ENCODE data around the gene EVC2. TPM values are rescaled to one million over a fixed set of nuclear protein-coding genes. Genes with fewer than 3 reads are reported as not detected.

Gene EVC2
- total and polyA plus RNA-seq, 4 donors: 1.7 to 6.6 (median 2.3) TPM

GRCh38 chr4:5568336-5568735, 140.0 kb downstream of the EVC2 start:
- DNase-seq (ENCODE audit: low read depth in 4 of 6, low spot score in 6 of 6): no peak
- H3K27me3 ChIP-seq (ENCODE audit: control insufficient read depth, insufficient read depth, low read length): no peaks in the 10 kb centered on the region
- H3K36me3 ChIP-seq (ENCODE audit: control insufficient read depth, insufficient read depth, low read length): peaks cover 10% of the 10 kb centered on the region
- no peak overlapping the region for H3K27ac ChIP-seq (ENCODE audit: low read depth, low read length)
- H3K4me3 ChIP-seq (ENCODE audit: low read depth, low read length): no peak overlapping the region
- no peaks in the 10 kb centered on the region for H3K9me3 ChIP-seq (ENCODE audit: control insufficient read depth, insufficient read depth, low read length)
- WGBS (ENCODE audit: insufficient coverage): 93% methylated on average over 18 of the region's 20 CpGs
- H3K4me1 ChIP-seq (ENCODE audit: control insufficient read depth, insufficient read depth, low read length): no peaks in the 10 kb centered on the region

GRCh38 chr4:5566991-5567390, 141.4 kb downstream of the EVC2 start:
- Histone ChIP-seq H3K27me3 (ENCODE audit: control insufficient read depth, insufficient read depth, low read length) (no peaks in the 10 kb centered on the region), H3K9me3 (ENCODE audit: control insufficient read depth, insufficient read depth, low read length) (no peaks in the 10 kb centered on the region), H3K36me3 (ENCODE audit: control insufficient read depth, insufficient read depth, low read length) (peaks cover 10% of the 10 kb centered on the region), H3K4me3 (ENCODE audit: low read depth, low read length) (no peak overlapping the region), H3K4me1 (ENCODE audit: control insufficient read depth, insufficient read depth, low read length) (no peaks in the 10 kb centered on the region), H3K27ac (ENCODE audit: low read depth, low read length) (no peak overlapping the region)
- 78% methylated on average over 7 of the region's 7 CpGs for WGBS (ENCODE audit: insufficient coverage)
- DNase-seq (ENCODE audit: low read depth in 4 of 6, low spot score in 6 of 6): no peak

DNA sequence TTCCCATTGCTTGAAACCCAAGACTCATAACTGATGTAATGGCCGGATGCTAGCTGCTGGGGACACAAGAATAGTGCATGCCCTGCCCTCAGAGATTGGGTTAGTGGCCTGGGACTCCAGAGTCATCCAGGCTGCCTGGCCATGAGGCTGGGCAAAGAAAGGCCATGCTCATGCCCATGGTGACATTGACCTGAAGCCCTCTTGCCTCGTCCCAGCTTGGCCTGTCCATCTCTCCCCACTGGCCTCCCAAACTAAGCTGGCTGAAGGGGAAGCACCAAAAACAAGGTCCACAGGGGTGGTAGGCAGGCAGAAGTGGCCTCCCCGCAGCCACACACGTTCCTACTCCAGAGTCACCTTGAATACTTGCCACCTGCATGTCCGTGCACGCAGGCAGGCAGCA, 141.8 kb downstream of the EVC2 start:
- peaks cover 10% of the 10 kb centered on the region for H3K36me3 ChIP-seq (ENCODE audit: control insufficient read depth, insufficient read depth, low read length)
- no peaks in the 10 kb centered on the region for H3K9me3 ChIP-seq (ENCODE audit: control insufficient read depth, insufficient read depth, low read length)
- H3K27me3 ChIP-seq (ENCODE audit: control insufficient read depth, insufficient read depth, low read length): no peaks in the 10 kb centered on the region
- 100% methylated on average over 2 of the region's 6 CpGs for whole genome bisulfite sequencing (ENCODE audit: insufficient coverage)
- no peak for DNase-seq (ENCODE audit: low read depth in 4 of 6, low spot score in 6 of 6)
- no peak overlapping the region for H3K27ac ChIP-seq (ENCODE audit: low read depth, low read length)
- no peaks in the 10 kb centered on the region for H3K4me1 ChIP-seq (ENCODE audit: control insufficient read depth, insufficient read depth, low read length)
- no peak overlapping the region for H3K4me3 ChIP-seq (ENCODE audit: low read depth, low read length)

DNA sequence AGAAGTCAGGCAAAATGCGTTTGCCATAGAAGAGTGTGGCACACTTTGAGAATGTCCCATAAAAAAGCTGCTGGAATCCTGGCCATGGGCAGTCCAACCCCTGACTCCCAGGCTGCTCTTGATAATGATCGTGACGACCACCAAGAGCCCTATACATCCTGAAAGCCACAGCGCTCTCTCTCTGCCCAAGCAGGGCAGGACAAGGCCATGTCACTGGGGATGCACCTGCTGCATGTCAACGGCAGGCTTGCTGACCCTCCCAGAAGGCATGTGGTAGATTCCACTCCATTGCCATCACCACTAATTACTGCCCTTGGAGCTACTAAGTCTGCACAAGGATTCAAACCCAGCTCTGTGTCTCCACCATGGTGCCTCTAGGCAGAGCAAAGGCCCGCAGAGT, 144.5 kb downstream of the EVC2 start:
- Histone ChIP-seq H3K4me1 (ENCODE audit: control insufficient read depth, insufficient read depth, low read length) (no peaks in the 10 kb centered on the region), H3K27me3 (ENCODE audit: control insufficient read depth, insufficient read depth, low read length) (no peaks in the 10 kb centered on the region), H3K36me3 (ENCODE audit: control insufficient read depth, insufficient read depth, low read length) (peaks cover 10% of the 10 kb centered on the region), H3K4me3 (ENCODE audit: low read depth, low read length) (no peak overlapping the region), H3K9me3 (ENCODE audit: control insufficient read depth, insufficient read depth, low read length) (no peaks in the 10 kb centered on the region), H3K27ac (ENCODE audit: low read depth, low read length) (no peak overlapping the region)
- 97% methylated on average over 5 of the region's 6 CpGs for WGBS (ENCODE audit: insufficient coverage)
- DNase-seq (ENCODE audit: low read depth in 4 of 6, low spot score in 6 of 6): no peak

DNA sequence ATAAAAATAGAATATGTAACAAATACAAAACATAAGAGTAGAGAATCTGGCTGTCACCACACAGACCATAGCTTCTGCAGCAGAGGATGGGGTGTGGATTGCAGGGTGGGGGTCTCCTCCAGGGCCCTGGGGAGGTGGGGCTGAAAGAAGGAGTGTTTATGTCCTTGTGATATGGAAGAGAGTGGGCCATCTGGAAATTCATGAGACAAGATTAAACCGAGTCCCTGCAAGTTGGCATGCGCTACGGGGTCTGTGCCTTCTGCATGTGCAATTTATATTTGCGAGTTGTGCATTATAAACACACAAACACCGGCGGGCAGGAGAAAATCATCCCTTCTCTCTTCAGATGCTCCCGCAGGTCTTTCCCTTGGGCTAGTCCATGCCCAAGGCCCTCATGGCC, 145.9 kb downstream of the EVC2 start:
- Histone ChIP-seq H3K27me3 (ENCODE audit: control insufficient read depth, insufficient read depth, low read length) (no peaks in the 10 kb centered on the region), H3K27ac (ENCODE audit: low read depth, low read length) (no peak overlapping the region), H3K4me1 (ENCODE audit: control insufficient read depth, insufficient read depth, low read length) (no peaks in the 10 kb centered on the region), H3K4me3 (ENCODE audit: low read depth, low read length) (no peak overlapping the region), H3K9me3 (ENCODE audit: control insufficient read depth, insufficient read depth, low read length) (no peaks in the 10 kb centered on the region), H3K36me3 (ENCODE audit: control insufficient read depth, insufficient read depth, low read length) (peaks cover 6% of the 10 kb centered on the region)
- peak in 1 of 6 donors; percentile 67 for DNase-seq (ENCODE audit: low read depth in 4 of 6, low spot score in 6 of 6)
- 89% methylated on average over 7 of the region's 7 CpGs for WGBS (ENCODE audit: insufficient coverage)

DNA sequence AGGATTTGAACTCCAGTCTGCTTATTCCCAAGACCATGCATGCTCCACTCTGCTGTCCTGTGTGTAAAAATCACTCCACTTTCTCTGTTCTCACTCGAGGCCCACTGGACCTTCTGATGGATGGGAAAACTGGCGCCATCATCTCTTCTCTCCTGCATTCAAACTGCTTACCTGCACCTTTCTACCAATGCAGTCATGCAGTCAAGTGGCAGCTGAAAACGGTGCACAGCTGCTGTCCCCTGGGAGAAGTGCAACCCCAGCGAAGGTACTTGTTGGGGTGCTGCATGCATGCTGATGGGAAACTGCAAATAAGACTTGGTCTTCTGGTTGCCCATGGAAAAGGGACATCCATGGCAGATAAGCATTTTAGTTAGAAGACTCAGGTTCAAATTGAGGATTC, 147.1 kb downstream of the EVC2 start:
- 89% methylated on average over 3 of the region's 4 CpGs for WGBS (ENCODE audit: insufficient coverage)

GRCh38 chr4:5558502-5558901, 149.9 kb downstream of the EVC2 start:
- Histone ChIP-seq H3K4me1 (ENCODE audit: control insufficient read depth, insufficient read depth, low read length) (no peaks in the 10 kb centered on the region), H3K9me3 (ENCODE audit: control insufficient read depth, insufficient read depth, low read length) (no peaks in the 10 kb centered on the region), H3K27ac (ENCODE audit: low read depth, low read length) (no peak overlapping the region), H3K27me3 (ENCODE audit: control insufficient read depth, insufficient read depth, low read length) (no peaks in the 10 kb centered on the region), H3K4me3 (ENCODE audit: low read depth, low read length) (no peak overlapping the region), H3K36me3 (ENCODE audit: control insufficient read depth, insufficient read depth, low read length) (no peaks in the 10 kb centered on the region)
- WGBS (ENCODE audit: insufficient coverage): 80% methylated on average over 1 of the region's 1 CpG
- no peak for DNase-seq (ENCODE audit: low read depth in 4 of 6, low spot score in 6 of 6)

More for the DNA sequence above, 147.1 kb downstream of the EVC2 start:
- H3K36me3 ChIP-seq (ENCODE audit: control insufficient read depth, insufficient read depth, low read length): peaks cover 2% of the 10 kb centered on the region
- no peaks in the 10 kb centered on the region for H3K4me1 ChIP-seq (ENCODE audit: control insufficient read depth, insufficient read depth, low read length)
- H3K9me3 ChIP-seq (ENCODE audit: control insufficient read depth, insufficient read depth, low read length): no peaks in the 10 kb centered on the region
- H3K27me3 ChIP-seq (ENCODE audit: control insufficient read depth, insufficient read depth, low read length): no peaks in the 10 kb centered on the region
- DNase-seq (ENCODE audit: low read depth in 4 of 6, low spot score in 6 of 6): no peak
- no peak overlapping the region for H3K27ac ChIP-seq (ENCODE audit: low read depth, low read length)
- no peak overlapping the region for H3K4me3 ChIP-seq (ENCODE audit: low read depth, low read length)

- Histone ChIP-seq H3K27me3 (ENCODE audit: control insufficient read depth, insufficient read depth, low read length) (no peaks in the 10 kb centered on the region), H3K27ac (ENCODE audit: low read depth, low read length) (no peak overlapping the region), H3K4me1 (ENCODE audit: control insufficient read depth, insufficient read depth, low read length) (no peaks in the 10 kb centered on the region), H3K9me3 (ENCODE audit: control insufficient read depth, insufficient read depth, low read length) (no peaks in the 10 kb centered on the region), H3K4me3 (ENCODE audit: low read depth, low read length) (no peak overlapping the region), H3K36me3 (ENCODE audit: control insufficient read depth, insufficient read depth, low read length) (no peaks in the 10 kb centered on the region)
- no peak for DNase-seq (ENCODE audit: low read depth in 4 of 6, low spot score in 6 of 6)
These were observed 154.0 kb downstream of the EVC2 start for GRCh38 chr4:5554376-5554775.

DNA sequence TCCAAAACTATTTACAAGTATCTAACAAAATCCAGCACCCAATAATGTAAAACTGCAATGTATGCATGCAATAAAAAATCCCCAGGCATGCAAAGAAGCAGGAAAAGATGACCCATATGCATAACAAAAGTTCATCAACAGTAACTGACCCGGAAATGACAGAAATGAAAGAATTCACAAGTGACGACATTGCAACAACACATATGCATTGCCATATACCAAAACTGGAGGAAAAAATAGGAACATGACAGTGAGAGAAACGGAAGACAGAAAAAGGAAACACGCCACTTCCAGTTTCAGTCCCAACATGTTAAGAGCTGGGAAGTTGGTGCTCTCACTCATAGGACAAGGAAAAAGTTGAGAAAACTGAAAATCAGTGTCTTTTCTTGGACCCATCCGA, 154.6 kb downstream of the EVC2 start:
- no peak overlapping the region for H3K4me3 ChIP-seq (ENCODE audit: low read depth, low read length)
- no peaks in the 10 kb centered on the region for H3K36me3 ChIP-seq (ENCODE audit: control insufficient read depth, insufficient read depth, low read length)
- H3K4me1 ChIP-seq (ENCODE audit: control insufficient read depth, insufficient read depth, low read length): no peaks in the 10 kb centered on the region
- H3K27me3 ChIP-seq (ENCODE audit: control insufficient read depth, insufficient read depth, low read length): no peaks in the 10 kb centered on the region
- no peaks in the 10 kb centered on the region for H3K9me3 ChIP-seq (ENCODE audit: control insufficient read depth, insufficient read depth, low read length)
- WGBS (ENCODE audit: insufficient coverage): no CpG with 5 or more reads among the region's 5 CpGs
- DNase-seq (ENCODE audit: low read depth in 4 of 6, low spot score in 6 of 6): no peak
- no peak overlapping the region for H3K27ac ChIP-seq (ENCODE audit: low read depth, low read length)

DNA sequence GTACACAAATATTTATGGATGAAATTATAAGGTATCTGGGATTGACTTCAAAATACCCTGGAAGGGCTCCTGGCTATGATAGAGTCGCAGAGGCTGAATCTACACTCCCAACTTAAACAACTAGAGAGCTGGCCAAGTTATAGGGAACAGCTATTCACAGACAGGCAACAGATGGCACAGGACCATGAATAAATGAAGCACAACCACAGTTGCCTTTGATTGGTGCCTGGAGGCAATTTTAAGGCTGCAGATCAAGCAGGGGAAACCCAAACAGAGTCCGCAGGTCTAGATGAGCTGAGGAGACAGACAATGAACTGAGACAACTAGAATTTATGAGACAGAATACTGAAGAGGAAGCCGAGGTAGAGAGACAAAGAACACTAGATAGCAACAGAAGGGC, 155.9 kb downstream of the EVC2 start:
- no peaks in the 10 kb centered on the region for H3K36me3 ChIP-seq (ENCODE audit: control insufficient read depth, insufficient read depth, low read length)
- H3K27ac ChIP-seq (ENCODE audit: low read depth, low read length): no peak overlapping the region

More for the DNA sequence above, 155.9 kb downstream of the EVC2 start:
- no peaks in the 10 kb centered on the region for H3K27me3 ChIP-seq (ENCODE audit: control insufficient read depth, insufficient read depth, low read length)
- peak in 2 of 6 donors; percentile 65 to 76 for DNase-seq (ENCODE audit: low read depth in 4 of 6, low spot score in 6 of 6)
- 56% methylated on average over 1 of the region's 3 CpGs for WGBS (ENCODE audit: insufficient coverage)
- H3K9me3 ChIP-seq (ENCODE audit: control insufficient read depth, insufficient read depth, low read length): peaks cover 2% of the 10 kb centered on the region
- H3K4me3 ChIP-seq (ENCODE audit: low read depth, low read length): no peak overlapping the region
- H3K4me1 ChIP-seq (ENCODE audit: control insufficient read depth, insufficient read depth, low read length): no peaks in the 10 kb centered on the region
